Keratinocyte (primary cell): ENCODE results near the gene MAPRE2. TPM values are rescaled to one million over a fixed set of nuclear protein-coding genes. Genes with fewer than 3 reads are reported as not detected.

ENCODE experiments used
- DNase-seq: peaks from one replicate; pipeline ENCODE4 v3.0.0-alpha.2; 2011; ENCODE audit warnings: low read depth, missing footprints, low spot score
- FAIRE-seq: peaks from 2 replicates; lab custom pipeline; 2011; peaks lifted over from hg19 to GRCh38; lab: Jason Lieb, UNC
- H2AFZ ChIP-seq: 2 replicates; pipeline ENCODE4 v1.6.0; 2012; ENCODE audit warnings: low read length, control low read depth, inconsistent platforms; ENCODE audit not compliant: control insufficient read depth
- H3K27ac ChIP-seq: 2 replicates; pipeline ENCODE4 v1.5.1; 2011; ENCODE audit warnings: low read length; ENCODE audit not compliant: control insufficient read depth, insufficient read depth
- H3K27me3 ChIP-seq: 3 replicates; pipeline ENCODE4 v1.6.0; 2011; ENCODE audit warnings: low read length; ENCODE audit not compliant: control insufficient read depth, insufficient read depth; ENCODE audit errors: extremely low read depth
- H3K36me3 ChIP-seq, 2 experiments: 2 replicates in 1 of 2; 3 replicates in 1 of 2; pipeline ENCODE4 v1.5.1; 2011; ENCODE audit warnings: low read length in 2 of 2, mild to moderate bottlenecking in 1 of 2; ENCODE audit not compliant: control insufficient read depth in 2 of 2, insufficient read depth in 2 of 2; ENCODE audit errors: extremely low read depth in 1 of 2
- H3K4me1 ChIP-seq: 3 replicates; pipeline ENCODE4 v1.5.1; 2011; ENCODE audit warnings: low read length; ENCODE audit not compliant: control insufficient read depth, insufficient read depth; ENCODE audit errors: extremely low read depth
- H3K4me2 ChIP-seq: 3 replicates; pipeline ENCODE4 v1.6.0; 2011; ENCODE audit warnings: low read depth, low read length; ENCODE audit not compliant: control insufficient read depth, insufficient read depth; ENCODE audit errors: extremely low read depth
- H3K4me3 ChIP-seq, 3 experiments: fragments of 200-600 bp in 1 of 3; sonication (generic) in 1 of 3; 2 replicates in 2 of 3; 3 replicates in 1 of 3; pipeline ENCODE4 v1.5.1; 2011 to 2016; ENCODE audit warnings: low read length in 3 of 3, mild to moderate bottlenecking in 3 of 3, control low read depth in 2 of 3, inconsistent platforms in 1 of 3, low read depth in 1 of 3, mixed read lengths in 1 of 3, mixed run types in 1 of 3, moderate library complexity in 1 of 3; ENCODE audit not compliant: control insufficient read depth in 2 of 3, insufficient read depth in 2 of 3; ENCODE audit errors: extremely low read depth in 1 of 3
- H3K79me2 ChIP-seq: 2 replicates; pipeline ENCODE4 v1.6.0; 2012; ENCODE audit warnings: low read length; ENCODE audit not compliant: control insufficient read depth, insufficient read depth
- H3K9ac ChIP-seq: 3 replicates; pipeline ENCODE4 v1.6.0; 2011; ENCODE audit warnings: low read length; ENCODE audit not compliant: control insufficient read depth, insufficient read depth; ENCODE audit errors: extremely low read depth
- H3K9me1 ChIP-seq: 3 replicates; pipeline ENCODE4 v1.6.0; 2011; ENCODE audit warnings: low read length; ENCODE audit not compliant: control insufficient read depth, insufficient read depth; ENCODE audit errors: extremely low read depth
- H3K9me3 ChIP-seq: 2 replicates; pipeline ENCODE4 v1.5.1; 2012; ENCODE audit warnings: low read depth, low read length; ENCODE audit not compliant: control insufficient read depth
- H4K20me1 ChIP-seq: 3 replicates; pipeline ENCODE4 v1.6.0; 2011; ENCODE audit warnings: low read length; ENCODE audit not compliant: control insufficient read depth, insufficient read depth; ENCODE audit errors: extremely low read depth
- CTCF ChIP-seq, 3 experiments: IDR thresholded peaks in 1 of 3; conservative IDR thresholded peaks in 1 of 3; optimal IDR thresholded peaks in 1 of 3; 2 replicates in 2 of 3; 3 replicates in 1 of 3; pipeline versions ENCODE3 to v1.5.1; 2011; ENCODE audit warnings: low read length in 3 of 3, mild to moderate bottlenecking in 3 of 3, moderate library complexity in 2 of 3, control low read depth in 1 of 3, inconsistent platforms in 1 of 3; ENCODE audit not compliant: insufficient read depth in 2 of 3; ENCODE audit errors: extremely low read depth in 1 of 3
- EZH2 ChIP-seq: IDR thresholded peaks from one replicate; pipeline ENCODE4 v1.6.1; 2012; ENCODE audit warnings: inconsistent platforms, mild to moderate bottlenecking, low read length, moderate library complexity
- dilution Hi-C: fragments of 300-500 bp; cut with MboI; formaldehyde crosslinking; loops from one replicate; pipeline ENCODE4 v1.7.0; 2020; ENCODE audit warnings: low sequenced_read_pairs; ENCODE audit not compliant: extremely low pct_ligation_motif_present
- polyA plus RNA-seq, 5 experiments: library from polyadenylated mRNA; depleted of rRNA in 3 of 5; stranded (reverse) in 3 of 5; stranded (forward) in 1 of 5; unstranded in 1 of 5; fragments of >200 nt; gene quantifications; 1 replicate in 1 of 5; 2 replicates in 3 of 5; 3 replicates in 1 of 5; pipeline versions ENCODE4 v1.2.1 to v1.2.3, GENCODE V29; 2011 to 2012; ENCODE audit warnings: missing spikeins in 2 of 5, low read depth in 1 of 5, low replicate concordance in 1 of 5

The MAPRE2 gene
- polyA plus RNA-seq, 1 donor (not counting 4 experiments of a cell fraction or from before 2014, with no cell fraction given), result 14.2 TPM

GRCh38 chr18:35134791-35135531 lies 93.7 kb downstream of the MAPRE2 start:
- FAIRE-seq (no peak), DNase-seq (no peak)
- no peak overlapping the region for H3K4me3 ChIP-seq
- dilution Hi-C loops, result no loop called here
- no peaks in the 10 kb centered on the region for H4K20me1 ChIP-seq
- H3K27me3 ChIP-seq, result no peaks in the 10 kb centered on the region
- H2AFZ ChIP-seq, result no peak overlapping the region
- no peak for TF ChIP-seq CTCF (optimal IDR thresholded peaks at IDR 0.05 in 1 of 3, IDR thresholded peaks at IDR 0.05 in 1 of 3, conservative IDR thresholded peaks at IDR 0.05 in 1 of 3; ENCODE audit: extremely low read depth in 1 of 3, insufficient read depth in 2 of 3, low read length in 3 of 3)
- no peak for TF ChIP-seq EZH2
- no peaks in the 10 kb centered on the region for H3K79me2 ChIP-seq
- no peak overlapping the region for H3K9ac ChIP-seq
- H3K36me3 ChIP-seq, result peaks cover 0 to 1% of the 10 kb centered on the region in 2 experiments
- no peaks in the 10 kb centered on the region for H3K9me1 ChIP-seq
- H3K9me3 ChIP-seq, result no peaks in the 10 kb centered on the region
- no peak overlapping the region for H3K4me2 ChIP-seq
- no peak overlapping the region for H3K27ac ChIP-seq
- H3K4me1 ChIP-seq, result no peaks in the 10 kb centered on the region

- H3K27me3 ChIP-seq, result no peaks in the 10 kb centered on the region
- H3K4me3 ChIP-seq, result no peak overlapping the region
- no peak overlapping the region for H3K4me2 ChIP-seq
- H2AFZ ChIP-seq, result no peak overlapping the region
- DNase-seq, result no peak
- peaks cover 0 to 1% of the 10 kb centered on the region in 2 experiments for H3K36me3 ChIP-seq
- dilution Hi-C loops, result no loop called here
- TF ChIP-seq CTCF (optimal IDR thresholded peaks at IDR 0.05 in 1 of 3, IDR thresholded peaks at IDR 0.05 in 1 of 3, conservative IDR thresholded peaks at IDR 0.05 in 1 of 3; ENCODE audit: extremely low read depth in 1 of 3, insufficient read depth in 2 of 3, low read length in 3 of 3), result no peak
- TF ChIP-seq EZH2, result no peak
- no peaks in the 10 kb centered on the region for H3K79me2 ChIP-seq
- no peaks in the 10 kb centered on the region for H3K9me1 ChIP-seq
- no peaks in the 10 kb centered on the region for H3K9me3 ChIP-seq
- H3K27ac ChIP-seq, result no peak overlapping the region
- no peak for FAIRE-seq
- H4K20me1 ChIP-seq, result no peaks in the 10 kb centered on the region
- H3K9ac ChIP-seq, result no peak overlapping the region
- H3K4me1 ChIP-seq, result no peaks in the 10 kb centered on the region
These were observed 95.0 kb downstream of the MAPRE2 start for GRCh38 chr18:35136248-35136647.
